HUES48 (cell line): ENCODE results near the gene CREB5.

Source experiments
- H3K27ac ChIP-seq: one replicate; pipeline ENCODE4 v1.7.0; 2013; ENCODE audit warnings: low read depth, low read length, inconsistent platforms
- H3K27me3 ChIP-seq: 2 replicates; pipeline ENCODE4 v1.6.1; 2013; ENCODE audit warnings: mild to moderate bottlenecking, low read length; ENCODE audit not compliant: control insufficient read depth, insufficient read depth
- H3K36me3 ChIP-seq: 2 replicates; pipeline ENCODE4 v1.6.1; 2013; ENCODE audit warnings: low read length; ENCODE audit not compliant: control insufficient read depth, insufficient read depth
- H3K4me1 ChIP-seq: 2 replicates; pipeline ENCODE4 v1.6.1; 2013; ENCODE audit warnings: mild to moderate bottlenecking, low read length; ENCODE audit not compliant: control insufficient read depth, insufficient read depth
- H3K4me3 ChIP-seq: 2 replicates; pipeline ENCODE4 v1.5.1; 2013; ENCODE audit warnings: mild to moderate bottlenecking, low read depth, low read length
- H3K9ac ChIP-seq: 2 replicates; pipeline ENCODE4 v1.6.1; 2013; ENCODE audit warnings: mild to moderate bottlenecking, low read depth, low read length, moderate library complexity
- H3K9me3 ChIP-seq: 2 replicates; pipeline ENCODE4 v1.6.1; 2013; ENCODE audit warnings: low read length; ENCODE audit not compliant: control insufficient read depth, insufficient read depth

CREB5 gene

GRCh38 chr7:28711114-28711513 lies 298.8 kb downstream of the CREB5 start:
- H3K4me1 ChIP-seq: peaks cover 12% of the 10 kb centered on the region
- H3K36me3 ChIP-seq: no peaks in the 10 kb centered on the region
- H3K9ac ChIP-seq: no peak overlapping the region
- H3K9me3 ChIP-seq: no peaks in the 10 kb centered on the region
- no peak overlapping the region for H3K4me3 ChIP-seq
- H3K27ac ChIP-seq: no peak overlapping the region
- no peaks in the 10 kb centered on the region for H3K27me3 ChIP-seq

GRCh38 chr7:28714459-28715120 lies 302.3 kb downstream of the CREB5 start:
- Histone ChIP-seq H3K27me3 (no peaks in the 10 kb centered on the region), H3K27ac (no peak overlapping the region), H3K9ac (no peak overlapping the region), H3K9me3 (no peaks in the 10 kb centered on the region), H3K4me3 (no peak overlapping the region), H3K4me1 (no peaks in the 10 kb centered on the region), H3K36me3 (no peaks in the 10 kb centered on the region)

DNA sequence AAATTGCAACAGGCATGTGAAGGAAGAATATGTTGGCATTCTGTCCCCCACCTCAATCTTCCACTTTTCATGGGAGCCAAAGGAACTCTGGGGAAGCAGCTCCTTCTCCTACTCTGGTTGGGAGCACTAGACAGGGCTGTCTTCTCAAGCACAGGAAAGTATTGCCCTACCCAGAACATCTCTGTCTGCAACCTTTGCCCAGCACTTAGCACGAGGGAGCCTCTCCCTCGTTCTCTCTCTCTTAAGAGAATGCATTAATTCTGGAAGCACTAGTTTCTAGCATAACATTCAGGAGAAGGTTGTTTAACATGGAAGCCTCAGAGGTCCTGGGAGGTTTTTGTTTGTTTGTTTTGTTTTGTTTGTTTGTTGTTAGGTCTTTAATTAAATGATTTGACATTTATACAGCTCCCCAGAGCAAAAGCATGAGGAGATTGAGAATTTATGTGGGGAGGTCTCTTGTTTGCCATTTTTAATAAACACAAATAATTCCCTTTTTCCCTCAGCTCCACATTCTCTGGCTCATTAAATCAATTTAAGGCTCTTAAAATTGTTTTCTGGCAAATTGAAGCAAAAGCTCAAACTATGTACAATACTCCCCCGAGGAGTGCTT lies 305.2 kb downstream of the CREB5 start:
- Histone ChIP-seq H3K36me3 (no peaks in the 10 kb centered on the region), H3K27me3 (no peaks in the 10 kb centered on the region), H3K9ac (no peak overlapping the region), H3K27ac (no peak overlapping the region), H3K4me1 (no peaks in the 10 kb centered on the region), H3K4me3 (no peak overlapping the region), H3K9me3 (no peaks in the 10 kb centered on the region)

GRCh38 chr7:28718055-28718481 lies 305.8 kb downstream of the CREB5 start:
- H3K4me3 ChIP-seq: no peak overlapping the region
- H3K36me3 ChIP-seq: no peaks in the 10 kb centered on the region
- no peaks in the 10 kb centered on the region for H3K9me3 ChIP-seq
- H3K4me1 ChIP-seq: no peaks in the 10 kb centered on the region
- H3K27me3 ChIP-seq: no peaks in the 10 kb centered on the region
- no peak overlapping the region for H3K9ac ChIP-seq
- H3K27ac ChIP-seq: no peak overlapping the region

DNA sequence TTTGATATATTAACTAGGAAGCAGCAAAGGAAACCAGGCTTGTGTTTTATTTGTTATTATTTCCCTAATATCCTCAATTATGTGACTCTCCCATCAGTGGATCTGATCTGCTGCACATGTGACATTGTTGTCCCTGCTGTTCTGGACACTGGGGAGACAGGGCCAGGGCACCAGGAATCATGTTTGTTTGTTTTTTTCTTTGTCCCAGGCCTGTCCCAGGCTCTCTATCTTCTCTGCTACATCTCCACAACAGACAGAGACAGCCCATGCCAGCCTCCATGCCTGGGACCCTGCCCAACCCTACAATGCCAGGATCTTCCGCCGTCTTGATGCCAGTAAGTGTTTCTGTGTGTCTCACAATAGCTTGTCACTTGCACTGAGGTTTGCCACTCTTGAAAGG lies 306.2 kb downstream of the CREB5 start:
- Histone ChIP-seq H3K4me1 (no peaks in the 10 kb centered on the region), H3K27ac (no peak overlapping the region)

GRCh38 chr7:28722684-28723083 lies 310.4 kb downstream of the CREB5 start:
- no peaks in the 10 kb centered on the region for H3K4me1 ChIP-seq
- H3K9me3 ChIP-seq: no peaks in the 10 kb centered on the region
- H3K9ac ChIP-seq: no peak overlapping the region
- H3K27ac ChIP-seq: no peak overlapping the region
- H3K36me3 ChIP-seq: no peaks in the 10 kb centered on the region
- no peak overlapping the region for H3K4me3 ChIP-seq
- H3K27me3 ChIP-seq: no peaks in the 10 kb centered on the region

More for the DNA sequence above, 306.2 kb downstream of the CREB5 start:
- H3K9me3 ChIP-seq: no peaks in the 10 kb centered on the region
- H3K36me3 ChIP-seq: no peaks in the 10 kb centered on the region
- no peak overlapping the region for H3K9ac ChIP-seq
- H3K4me3 ChIP-seq: no peak overlapping the region
- H3K27me3 ChIP-seq: no peaks in the 10 kb centered on the region

- Histone ChIP-seq H3K4me3 (no peak overlapping the region), H3K4me1 (no peaks in the 10 kb centered on the region), H3K36me3 (no peaks in the 10 kb centered on the region), H3K9ac (no peak overlapping the region), H3K9me3 (no peaks in the 10 kb centered on the region), H3K27me3 (no peaks in the 10 kb centered on the region), H3K27ac (no peak overlapping the region)
These were observed 311.0 kb downstream of the CREB5 start for GRCh38 chr7:28723336-28723735.

- no peak overlapping the region for H3K4me3 ChIP-seq
- H3K27ac ChIP-seq: no peak overlapping the region
- no peaks in the 10 kb centered on the region for H3K27me3 ChIP-seq
- no peak overlapping the region for H3K9ac ChIP-seq
- H3K9me3 ChIP-seq: no peaks in the 10 kb centered on the region
- no peaks in the 10 kb centered on the region for H3K36me3 ChIP-seq
- H3K4me1 ChIP-seq: no peaks in the 10 kb centered on the region
These were observed 312.2 kb downstream of the CREB5 start for GRCh38 chr7:28724563-28724962.

GRCh38 chr7:28725045-28725642 lies 312.8 kb downstream of the CREB5 start:
- Histone ChIP-seq H3K9ac (no peak overlapping the region), H3K27me3 (no peaks in the 10 kb centered on the region), H3K27ac (no peak overlapping the region), H3K4me1 (no peaks in the 10 kb centered on the region), H3K9me3 (no peaks in the 10 kb centered on the region), H3K4me3 (no peak overlapping the region), H3K36me3 (no peaks in the 10 kb centered on the region)

DNA sequence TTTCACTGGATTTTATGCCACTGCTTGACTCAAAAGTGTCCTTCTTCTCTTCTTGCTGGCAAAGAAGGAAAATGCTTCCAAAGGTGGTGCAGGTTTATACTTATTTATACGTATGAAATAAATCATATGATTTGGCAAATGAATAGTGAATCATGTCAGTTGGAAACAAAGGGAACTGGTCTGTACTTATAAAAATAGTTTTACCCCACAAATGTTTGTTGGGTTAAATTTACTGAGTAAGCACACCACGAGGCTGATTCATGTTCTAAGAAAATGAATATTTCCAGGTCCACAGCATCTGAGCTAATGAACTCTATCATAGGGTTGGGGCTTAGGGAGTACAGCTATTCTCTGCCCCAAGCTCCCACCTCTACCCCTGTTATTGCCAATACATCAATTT lies 313.6 kb downstream of the CREB5 start:
- Histone ChIP-seq H3K36me3 (no peaks in the 10 kb centered on the region), H3K27me3 (no peaks in the 10 kb centered on the region), H3K9ac (no peak overlapping the region), H3K27ac (no peak overlapping the region), H3K9me3 (no peaks in the 10 kb centered on the region), H3K4me1 (no peaks in the 10 kb centered on the region), H3K4me3 (no peak overlapping the region)

DNA sequence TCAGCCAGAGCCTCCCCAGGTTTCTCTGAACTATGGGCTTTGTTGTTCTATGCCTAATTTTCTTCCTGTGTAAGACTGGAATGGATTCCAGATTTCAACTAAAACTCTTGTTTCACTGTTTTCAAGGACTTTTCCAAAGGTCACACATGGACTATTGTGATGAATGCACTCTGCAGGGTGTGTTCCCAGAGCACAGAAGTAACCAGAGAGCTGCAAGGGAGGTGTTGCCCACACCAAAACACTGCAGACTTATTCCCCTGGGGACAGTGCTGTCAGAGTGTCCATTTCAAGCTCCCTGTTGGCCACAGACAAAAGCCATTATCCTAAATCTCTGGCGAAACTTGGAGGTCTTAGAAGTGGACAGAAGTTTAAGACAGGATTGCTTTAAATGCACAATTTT lies 314.2 kb downstream of the CREB5 start:
- Histone ChIP-seq H3K9ac (no peak overlapping the region), H3K4me1 (no peaks in the 10 kb centered on the region), H3K9me3 (no peaks in the 10 kb centered on the region), H3K27ac (no peak overlapping the region), H3K27me3 (no peaks in the 10 kb centered on the region), H3K36me3 (no peaks in the 10 kb centered on the region), H3K4me3 (no peak overlapping the region)
